ENCODE results near the gene CENPV.

GRCh38 chr17:16302856-16303255 lies 50.4 kb downstream of the CENPV start:
- TF ChIP-seq CTCF (IDR thresholded peaks at IDR 0.05; ENCODE audit: poor library complexity) (no peak), EZH2 (IDR thresholded peaks at IDR 0.05; ENCODE audit: borderline replicate concordance) (no peak)
